GM18508 (cell line): Measurements from ENCODE around the gene LHPP.
A peak's percentile ranks its signal among the peaks of the same experiment; 100 is the strongest.

Experiments
- ATAC-seq: cut with Tn5 transposase; IDR thresholded peaks from one replicate; pipeline ENCODE4 v1.9.1; 2021; ENCODE audit warnings: moderate number of reproducible peaks; ENCODE audit not compliant: insufficient read depth, unreplicated experiment

Gene LHPP

DNA sequence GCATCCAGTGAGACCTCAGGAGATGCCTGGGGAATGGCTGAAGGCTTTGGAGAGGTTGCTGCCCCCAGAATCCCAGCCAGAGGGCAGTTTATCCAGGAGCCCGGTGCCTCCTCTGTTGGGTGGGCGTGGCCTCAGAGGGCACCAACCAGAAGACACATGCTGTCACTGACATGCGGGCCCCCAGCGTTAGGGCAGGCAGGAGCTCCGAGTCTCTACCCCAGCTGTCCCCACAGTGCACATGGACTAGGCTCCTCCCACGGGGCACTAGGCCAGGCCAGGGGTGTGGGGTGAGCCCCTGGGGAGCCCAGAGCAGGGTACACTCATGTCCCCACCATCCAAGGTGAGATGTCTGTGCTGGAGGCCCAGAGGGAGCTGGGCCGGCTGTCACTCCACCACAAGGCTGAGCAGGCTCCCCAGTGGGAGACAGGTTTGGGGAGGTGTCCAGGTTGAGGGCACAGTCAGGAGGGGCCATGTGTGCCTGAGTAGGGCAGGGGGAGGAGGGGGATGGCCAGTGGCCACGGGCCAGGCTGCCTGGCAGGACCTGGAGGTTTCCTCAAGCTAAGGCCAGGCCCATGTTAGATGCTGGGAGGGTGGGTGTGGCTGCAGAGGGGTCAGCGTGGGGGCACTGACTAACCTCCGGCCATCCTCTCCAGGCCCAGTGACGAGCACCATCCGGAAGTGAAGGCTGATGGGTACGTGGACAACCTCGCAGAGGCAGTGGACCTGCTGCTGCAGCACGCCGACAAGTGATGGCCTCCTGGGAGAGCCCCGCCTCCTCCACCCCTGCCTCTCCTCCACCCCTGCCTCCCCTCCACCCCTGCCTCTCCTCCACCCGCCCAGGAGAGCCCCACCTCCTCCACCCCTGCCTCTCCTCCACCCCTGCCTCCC is 151.2 kb downstream of the LHPP start:
- ATAC-seq, result no peak

GRCh38 chr10:124614003-124614659 is 152.5 kb downstream of the LHPP start:
- ATAC-seq, result no peak

DNA sequence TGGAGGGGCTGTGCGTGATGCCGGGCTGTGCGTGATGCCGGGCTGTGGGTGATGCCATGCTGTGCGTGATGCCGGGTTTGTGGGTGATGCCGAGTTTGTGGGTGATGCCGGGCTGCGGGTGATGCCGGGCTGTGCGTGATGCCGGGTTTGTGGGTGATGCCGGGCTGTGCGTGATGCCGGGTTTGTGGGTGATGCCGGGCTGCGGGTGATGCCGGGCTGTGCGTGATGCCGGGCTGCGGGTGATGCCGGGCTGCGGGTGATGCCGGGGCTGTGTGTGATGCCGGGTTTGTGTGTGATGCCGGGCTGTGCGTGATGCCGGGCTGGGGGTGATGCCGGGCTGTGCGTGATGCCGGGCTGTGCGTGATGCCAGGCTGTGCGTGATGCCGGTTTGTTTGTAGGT is 153.6 kb downstream of the LHPP start:
- no peak for ATAC-seq

DNA sequence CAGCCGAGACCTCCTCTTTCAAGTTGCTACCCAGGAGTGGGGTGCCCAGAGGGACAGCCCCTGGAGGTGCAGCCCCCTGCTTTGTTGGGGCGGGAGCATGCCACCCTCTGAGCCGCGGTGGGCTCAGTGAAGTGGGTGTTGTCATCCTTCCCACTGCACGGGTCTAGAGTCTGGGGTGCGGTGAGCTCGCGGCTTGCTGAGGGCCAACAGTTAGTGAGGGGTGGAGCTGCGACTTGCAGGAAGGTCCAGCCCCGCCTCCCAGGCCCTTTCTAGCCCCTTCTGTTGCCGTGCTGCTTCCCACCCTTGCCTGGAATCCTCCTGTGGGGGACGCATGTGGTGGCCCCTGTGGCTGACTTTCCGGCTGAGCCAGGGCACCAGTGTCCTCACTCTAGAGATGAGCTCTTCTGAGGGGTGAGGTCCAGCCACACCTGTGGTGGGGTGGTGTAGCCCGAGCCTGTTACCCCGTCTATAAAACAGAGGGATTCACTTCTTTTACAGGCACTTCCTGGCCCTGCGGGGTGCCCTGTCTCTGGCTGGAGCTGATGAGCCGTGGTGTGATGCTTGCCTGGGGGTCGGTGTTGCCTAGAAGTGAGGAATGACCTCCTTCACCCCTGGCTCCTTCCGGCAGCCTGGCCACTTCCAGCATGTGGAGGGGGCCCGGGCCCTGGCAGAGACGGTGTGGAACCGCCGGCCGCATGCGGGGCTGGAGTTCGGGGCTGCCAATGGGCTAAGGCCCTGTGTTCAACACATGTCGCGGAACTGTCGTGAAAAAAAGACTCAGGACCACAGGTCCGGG is 154.6 kb downstream of the LHPP start:
- ATAC-seq, result no peak

GRCh38 chr10:124616836-124617130 is 155.2 kb downstream of the LHPP start:
- no peak for ATAC-seq

- no peak for ATAC-seq
These were observed 156.9 kb downstream of the LHPP start for GRCh38 chr10:124618470-124619073.

DNA sequence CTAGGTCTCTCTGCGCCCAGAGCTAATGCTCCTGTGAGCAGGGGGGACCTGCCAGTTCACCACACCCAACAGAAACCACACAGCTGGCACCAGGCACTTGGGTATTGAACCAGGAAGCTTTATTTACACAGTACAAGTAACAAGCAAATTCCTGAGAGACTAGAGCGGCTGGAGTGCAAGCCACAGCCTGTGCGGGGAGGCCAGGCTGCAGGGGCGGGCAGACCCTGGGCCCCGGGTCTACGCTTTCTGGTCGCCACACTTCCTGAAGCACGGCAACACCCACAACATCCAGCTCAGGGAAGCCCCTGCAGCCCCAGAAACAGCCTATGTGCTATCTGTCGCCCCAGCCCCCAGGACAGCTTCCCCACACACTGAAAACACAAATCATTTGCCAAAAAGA is 157.6 kb downstream of the LHPP start:
- ATAC-seq, result no peak

GRCh38 chr10:124619802-124620490 is 158.3 kb downstream of the LHPP start:
- ATAC-seq, result no peak

GRCh38 chr10:124621637-124622036 is 160.0 kb downstream of the LHPP start:
- no peak for ATAC-seq

GRCh38 chr10:124622158-124622557 is 160.5 kb downstream of the LHPP start:
- ATAC-seq, result no peak

DNA sequence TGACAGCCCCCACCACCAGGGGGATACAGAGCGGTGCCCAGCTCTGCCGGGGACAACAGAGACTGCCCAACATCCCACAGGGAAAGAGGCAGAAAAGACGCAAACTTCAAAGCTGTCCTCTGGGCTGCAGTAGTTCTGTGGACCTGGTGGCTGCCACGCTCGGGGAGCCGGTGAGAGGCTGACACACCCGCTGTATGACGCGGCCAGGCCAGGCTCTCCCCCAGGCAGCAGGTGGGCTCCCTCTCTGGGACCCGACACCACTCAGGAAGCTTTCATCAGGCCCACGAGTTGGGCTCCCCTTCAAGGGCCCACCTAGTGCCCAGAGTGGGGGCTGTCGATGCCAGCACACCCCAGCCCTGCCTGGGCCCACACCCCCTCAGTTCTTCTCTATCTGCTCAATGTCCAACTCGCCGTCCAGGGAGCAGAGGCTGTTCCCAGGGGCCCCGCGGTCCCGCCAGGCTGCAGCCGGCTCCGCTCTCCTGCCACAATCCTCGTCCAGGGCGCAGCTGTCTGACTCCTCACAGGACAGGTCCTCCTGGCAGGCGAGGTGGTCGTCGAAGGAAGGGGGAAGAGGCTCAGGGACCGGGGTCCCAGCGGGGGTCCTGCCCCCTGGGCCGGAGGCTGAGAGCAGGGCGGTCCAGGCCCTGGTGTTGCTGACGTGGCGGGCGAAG is 161.4 kb downstream of the LHPP start:
- ATAC-seq, result no peak

- ATAC-seq, result no peak
These were observed 162.4 kb downstream of the LHPP start for GRCh38 chr10:124624006-124624405.

- no peak for ATAC-seq
These were observed 162.8 kb downstream of the LHPP start for GRCh38 chr10:124624466-124624865.

- ATAC-seq, result no peak
These were observed 163.3 kb downstream of the LHPP start for GRCh38 chr10:124624895-124625294.

- no peak for ATAC-seq
These were observed 164.2 kb downstream of the LHPP start for GRCh38 chr10:124625831-124626238.

- peak; percentile 67 for ATAC-seq
These were observed 165.2 kb downstream of the LHPP start for GRCh38 chr10:124626759-124627380.

GRCh38 chr10:124627866-124628675 is 166.4 kb downstream of the LHPP start:
- ATAC-seq, result no peak

DNA sequence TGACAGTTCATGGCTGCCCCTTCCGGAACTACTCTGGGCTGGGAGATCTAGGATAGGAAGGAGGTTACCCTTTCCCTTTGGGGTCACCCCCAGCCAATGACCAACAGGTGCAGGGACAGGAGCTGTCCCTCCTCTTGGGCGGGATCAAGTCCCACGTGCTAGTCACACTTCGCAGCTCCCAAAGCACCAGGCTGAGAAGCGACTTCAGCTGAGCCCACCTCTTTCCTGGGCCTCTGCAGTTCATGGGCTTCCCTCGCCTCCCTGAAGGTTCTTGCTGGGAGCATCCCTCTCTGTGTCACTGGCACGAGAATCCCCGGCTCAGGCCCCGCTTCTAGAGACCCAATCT is 167.0 kb downstream of the LHPP start:
- no peak for ATAC-seq
